Activated CD8-positive, alpha-beta T cell treated with anti-CD3 and anti-CD28 coated beads, Interleukin-2, amount 10 ng/mL, durations not matched to agents 7 days and 5 days (primary cell): ENCODE data around the gene ANP32A. TPM values are rescaled to one million over a fixed set of nuclear protein-coding genes. Genes with fewer than 3 reads are reported as not detected.

Experiments
- microRNA-seq: library from miRNA; unstranded; fragments of <30 nt; microRNA quantifications from one replicate; pipeline ENCODE4 v1.2.0, GENCODE V29; 2022
- total RNA-seq, 2 experiments: library from RNA; stranded (reverse); gene quantifications; one replicate each; pipeline ENCODE4 v1.2.3, GENCODE V29; 2021

ANP32A gene
- total RNA-seq, 2 experiments from 2014 or later, result 227 TPM

Small RNA genes within 50 kb of the gene (microRNA-seq; reads per million reads assigned to microRNA genes)
- not detected for gene MIR4312

Other genes with a start within 250 kb of the ANP32A start
- not detected for gene CORO2B, start 241.9 kb downstream of the ANP32A start, total RNA-seq
- not detected for gene SPESP1, start 109.6 kb upstream of the ANP32A start, total RNA-seq
- gene NOX5, start 193.8 kb upstream of the ANP32A start, total RNA-seq, result not detected